GM23338 (cell line): ENCODE data around the gene COX10. TPM values are rescaled to one million over a fixed set of nuclear protein-coding genes. Genes with fewer than 3 reads are reported as not detected.

ENCODE experiments used
- ATAC-seq: fragments of 200-7000 bp; cut with Tn5 transposase; 3 replicates; pipeline ENCODE4 v1.9.1; 2020
- DNase-seq: peaks from one replicate; pipeline ENCODE4 v3.0.0-alpha.2; 2015; ENCODE audit warnings: low spot score
- H2AFZ ChIP-seq: fragments of 200-600 bp; sonication (generic); 2 replicates; pipeline ENCODE4 v1.8.0; 2016; ENCODE audit warnings: antibody characterized with exemption, mild to moderate bottlenecking, moderate library complexity
- H3F3A ChIP-seq: fragments of 200-600 bp; sonication (generic); replicated peaks from 2 replicates; pipeline ENCODE4 v1.8.0; 2017; ENCODE audit warnings: antibody characterized with exemption, mixed run types, low read depth
- H3K27ac ChIP-seq: fragments of 200-600 bp; sonication (generic); 2 replicates; pipeline ENCODE4 v1.6.1; 2016; ENCODE audit warnings: low read depth
- H3K27me3 ChIP-seq: fragments of 200-600 bp; sonication (generic); 2 replicates; pipeline ENCODE4 v1.8.0; 2016; ENCODE audit warnings: mild to moderate bottlenecking, mixed run types, moderate library complexity; ENCODE audit not compliant: insufficient read depth
- H3K36me3 ChIP-seq: fragments of 200-600 bp; sonication (generic); 2 replicates; pipeline ENCODE4 v1.8.0; 2016; ENCODE audit warnings: mild to moderate bottlenecking; ENCODE audit not compliant: insufficient read depth
- H3K4me1 ChIP-seq: fragments of 200-600 bp; sonication (generic); 2 replicates; pipeline ENCODE4 v1.8.0; 2016; ENCODE audit warnings: mild to moderate bottlenecking, moderate library complexity; ENCODE audit not compliant: insufficient read depth
- H3K4me2 ChIP-seq: fragments of 200-600 bp; sonication (generic); 2 replicates; pipeline ENCODE4 v1.7.1; 2017; ENCODE audit warnings: mixed run types
- H3K4me3 ChIP-seq: fragments of 200-600 bp; sonication (generic); 2 replicates; pipeline ENCODE4 v1.6.1; 2016; ENCODE audit warnings: mixed run types
- H3K79me2 ChIP-seq: fragments of 200-600 bp; sonication (generic); replicated peaks from 2 replicates; pipeline ENCODE4 v1.8.0; 2017; ENCODE audit warnings: mild to moderate bottlenecking; ENCODE audit not compliant: insufficient read depth
- H3K9me2 ChIP-seq: fragments of 200-600 bp; sonication (generic); 2 replicates; pipeline ENCODE4 v1.8.0; 2017; ENCODE audit not compliant: insufficient read depth
- H4K20me1 ChIP-seq: fragments of 200-600 bp; sonication (generic); replicated peaks from 2 replicates; pipeline ENCODE4 v1.8.0; 2017; ENCODE audit warnings: mild to moderate bottlenecking; ENCODE audit not compliant: insufficient read depth
- H3K27ac Mint-ChIP-seq: 2 replicates; pipeline ENCODE4 v1.8.0; 2020; ENCODE audit warnings: inconsistent platforms, mild to moderate bottlenecking, moderate library complexity, mixed read lengths
- H3K27me3 Mint-ChIP-seq: 3 replicates; pipeline ENCODE4 v1.8.0; 2022; ENCODE audit warnings: low read depth, mild to moderate bottlenecking, moderate library complexity, mixed read lengths, inconsistent platforms; ENCODE audit not compliant: insufficient read depth, poor library complexity
- H3K36me3 Mint-ChIP-seq: 3 replicates; pipeline ENCODE4 v1.8.0; 2021; ENCODE audit warnings: low read depth, mild to moderate bottlenecking, inconsistent platforms, moderate library complexity, mixed read lengths
- H3K4me1 Mint-ChIP-seq: 3 replicates; pipeline ENCODE4 v1.8.0; 2020; ENCODE audit warnings: mild to moderate bottlenecking, inconsistent platforms, mixed read lengths
- H3K4me3 Mint-ChIP-seq: 3 replicates; pipeline ENCODE4 v1.8.0; 2021; ENCODE audit warnings: moderate library complexity, mild to moderate bottlenecking, inconsistent platforms, mixed read lengths
- H3K9me3 Mint-ChIP-seq: 3 replicates; pipeline ENCODE4 v1.8.0; 2020; ENCODE audit warnings: moderate library complexity, mild to moderate bottlenecking, inconsistent platforms, mixed read lengths
- EZH2 ChIP-seq: fragments of 200-600 bp; sonication (generic); IDR thresholded peaks from one replicate; pipeline ENCODE4 v1.8.0; 2017; ENCODE audit warnings: antibody characterized with exemption, mild to moderate bottlenecking, low read depth; ENCODE audit not compliant: unreplicated experiment
- REST ChIP-seq: IDR thresholded peaks from one replicate; pipeline ENCODE4 v1.6.1; 2018; ENCODE audit warnings: antibody characterized with exemption; ENCODE audit not compliant: unreplicated experiment
- ZNF462 ChIP-seq: fragments of 250-450 bp; sonication (Bioruptor Pico); IDR thresholded peaks from 2 replicates; pipeline ENCODE4 v1.5.0; 2020; ENCODE audit warnings: mild to moderate bottlenecking, moderate library complexity
- polyA plus RNA-seq: library from polyadenylated mRNA; unstranded; fragments of >200 nt; fragmentation: Nextera tagmentation; extraction: Ambion mirVana; gene quantifications from 2 replicates; pipeline ENCODE4 v1.2.1, GENCODE V29; 2016
- total RNA-seq: library from RNA; depleted of rRNA; stranded (reverse); fragments of >200 nt; shearing (Covaris generic); gene quantifications from 2 replicates; pipeline ENCODE4 v1.2.3, GENCODE V29; 2014

The COX10 gene
- total and polyA plus RNA-seq, 2 experiments from 2014 or later, result 25.7 to 46.6 TPM

GRCh38 chr17:14094676-14095601, 25.6 kb downstream of the COX10 start (continued):
- TF ChIP-seq ZNF462, result no peak

GRCh38 chr17:14095631-14096030, 26.3 kb downstream of the COX10 start:
- Histone ChIP-seq H3K4me3 (no peak overlapping the region), H3K9me2 (no peaks in the 10 kb centered on the region), H3K36me3 (no peaks in the 10 kb centered on the region), H2AFZ (no peak overlapping the region), H3K4me2 (no peak overlapping the region), H3K27ac (no peak overlapping the region), H3K79me2 (peaks cover 61% of the 10 kb centered on the region), H4K20me1 (0 out of 2 replicates have a peak, but pooled peaks cover 4% of the 10 kb centered on the region), H3F3A (no peaks in the 10 kb centered on the region), H3K4me1 (peaks cover 5% of the 10 kb centered on the region; the same call in 1 of the 2 replicates), H3K27me3 (no peaks in the 10 kb centered on the region)
- Mint-ChIP-seq H3K27ac (no peak overlapping the region; the same call in 1 of the 2 replicates), H3K4me3 (no peak overlapping the region), H3K9me3 (no peaks in the 10 kb centered on the region), H3K27me3 (no peaks in the 10 kb centered on the region), H3K36me3 (no peaks in the 10 kb centered on the region), H3K4me1 (peaks cover 18% of the 10 kb centered on the region)
- DNase-seq (no peak), ATAC-seq (no peak)
- TF ChIP-seq REST (no peak), EZH2 (no peak), ZNF462 (no peak)
